HL-60/S4 treated with retinoic acid at 250 ng/mL for 4 days and 3 days (cell line): ENCODE data around the gene ETV5.
"Not testable (repeated sequence)": the region's sequence is repeated elsewhere in the genome, so short reads cannot be mapped to it uniquely, and the experiment has no call there.

ENCODE experiments used
- in situ Hi-C: fragments of 300-500 bp; cut with MboI; formaldehyde crosslinking; loops from 2 replicates; pipeline ENCODE4 v1.7.0; 2022; ENCODE audit warnings: low sequenced_read_pairs

The ETV5 gene

GRCh38 chr3:186032321-186032720 is 76.6 kb downstream of the ETV5 start:
- in situ Hi-C loops: no loop called here

- in situ Hi-C loops: not testable (repeated sequence)
Measured at GRCh38 chr3:186025993-186026392, 82.9 kb downstream of the ETV5 start.

GRCh38 chr3:186025161-186025560 is 83.7 kb downstream of the ETV5 start:
- in situ Hi-C loops: no loop called here

- in situ Hi-C loops: no loop called here
Measured at GRCh38 chr3:186024210-186024609, 84.7 kb downstream of the ETV5 start.

GRCh38 chr3:186022931-186023330 is 86.0 kb downstream of the ETV5 start:
- in situ Hi-C loops: no loop called here

GRCh38 chr3:186021673-186022362 is 87.1 kb downstream of the ETV5 start:
- in situ Hi-C loops: no loop called here

GRCh38 chr3:186021250-186021649 is 87.6 kb downstream of the ETV5 start:
- in situ Hi-C loops: not testable (repeated sequence)

- in situ Hi-C loops: not testable (repeated sequence)
Measured at GRCh38 chr3:186019288-186019687, 89.6 kb downstream of the ETV5 start.

GRCh38 chr3:186014866-186015265 is 94.0 kb downstream of the ETV5 start:
- in situ Hi-C loops: no loop called here

GRCh38 chr3:186013312-186013711 is 95.6 kb downstream of the ETV5 start:
- in situ Hi-C loops: no loop called here

GRCh38 chr3:186012137-186012536 is 96.8 kb downstream of the ETV5 start:
- in situ Hi-C loops: no loop called here

- in situ Hi-C loops: no loop called here
Measured at GRCh38 chr3:186004671-186005070, 104.2 kb downstream of the ETV5 start.

GRCh38 chr3:186004209-186004608 is 104.7 kb downstream of the ETV5 start:
- in situ Hi-C loops: no loop called here

- in situ Hi-C loops: no loop called here
Measured at GRCh38 chr3:186003610-186004009, 105.3 kb downstream of the ETV5 start.

GRCh38 chr3:186002884-186003472 is 105.9 kb downstream of the ETV5 start:
- in situ Hi-C loops: no loop called here

GRCh38 chr3:186001842-186002241 is 107.0 kb downstream of the ETV5 start:
- in situ Hi-C loops: no loop called here

GRCh38 chr3:185999221-185999620 is 109.7 kb downstream of the ETV5 start:
- in situ Hi-C loops: loop anchor here (25.0 kb wide), 1 partner anchor 813 kb away; the partner anchor contains the start of gene RFC4

GRCh38 chr3:185998136-185998535 is 110.8 kb downstream of the ETV5 start:
- in situ Hi-C loops: loop anchor here (25.0 kb wide), 1 partner anchor 814 kb away; the partner anchor contains the start of gene RFC4

- in situ Hi-C loops: loop anchor here (25.0 kb wide), 1 partner anchor 815 kb away; the partner anchor contains the start of gene RFC4
Measured at GRCh38 chr3:185997130-185997529, 111.8 kb downstream of the ETV5 start.
